NCI-H1092 (cell line): ENCODE measurements around the gene ARSK.

ENCODE experiments used
- DNase-seq: peaks from one replicate; lab custom pipeline; 2025; lab: John Stamatoyannopoulos, UW

ARSK gene

DNA sequence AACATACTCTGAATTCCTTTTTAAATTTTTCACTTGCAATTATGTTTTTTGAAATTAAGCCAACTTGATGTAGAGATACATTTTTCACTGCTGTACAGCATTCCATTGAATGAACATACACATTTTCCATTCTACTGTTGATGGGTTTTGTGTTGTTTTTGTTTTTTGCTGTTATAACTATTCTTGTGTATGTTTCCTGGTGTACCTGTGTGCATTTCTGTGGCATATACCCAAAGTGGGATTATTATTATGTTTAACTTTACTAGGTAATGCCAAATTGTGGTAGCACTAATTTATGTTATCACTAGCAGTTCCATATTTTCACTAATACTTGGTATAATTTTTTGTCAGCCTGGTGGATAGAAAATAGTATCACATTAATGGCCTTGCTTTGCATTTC, 94.4 kb downstream of the ARSK start:
- no peak for DNase-seq

DNA sequence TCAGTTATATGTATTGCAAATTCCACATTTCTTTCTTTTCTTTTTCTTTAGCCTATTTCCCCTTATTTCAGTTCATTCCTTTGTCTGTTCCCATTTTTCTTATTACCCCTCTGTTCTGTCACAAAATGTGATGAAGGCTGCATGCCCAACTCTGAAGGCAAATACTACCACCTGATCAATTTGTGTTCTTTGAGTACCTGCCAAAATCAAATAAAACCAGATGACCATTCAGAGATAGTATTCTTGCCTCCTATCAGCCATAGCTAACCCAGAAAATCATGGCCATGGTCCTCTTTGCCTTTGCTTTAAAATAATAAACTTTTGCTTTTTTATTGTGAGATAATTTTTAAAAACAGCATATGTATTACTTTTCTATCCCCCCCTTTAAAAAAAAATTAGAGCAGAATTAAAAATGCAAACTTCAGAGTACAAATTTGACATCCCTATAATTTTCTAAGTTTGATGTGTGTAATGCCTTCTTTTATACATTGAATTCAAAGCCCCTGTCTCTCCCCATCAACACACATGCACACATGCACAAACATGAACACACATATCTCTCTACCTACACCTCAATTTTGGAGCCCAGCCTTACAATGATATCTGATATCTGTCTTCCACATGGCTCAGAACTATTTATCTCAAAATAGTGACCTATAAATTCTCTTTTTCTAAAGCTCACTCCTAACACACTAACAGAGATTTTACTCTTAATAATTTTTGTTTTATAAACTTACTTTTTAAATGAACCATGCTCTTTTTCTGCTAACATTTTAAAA, 95.1 kb downstream of the ARSK start:
- no peak for DNase-seq

DNA sequence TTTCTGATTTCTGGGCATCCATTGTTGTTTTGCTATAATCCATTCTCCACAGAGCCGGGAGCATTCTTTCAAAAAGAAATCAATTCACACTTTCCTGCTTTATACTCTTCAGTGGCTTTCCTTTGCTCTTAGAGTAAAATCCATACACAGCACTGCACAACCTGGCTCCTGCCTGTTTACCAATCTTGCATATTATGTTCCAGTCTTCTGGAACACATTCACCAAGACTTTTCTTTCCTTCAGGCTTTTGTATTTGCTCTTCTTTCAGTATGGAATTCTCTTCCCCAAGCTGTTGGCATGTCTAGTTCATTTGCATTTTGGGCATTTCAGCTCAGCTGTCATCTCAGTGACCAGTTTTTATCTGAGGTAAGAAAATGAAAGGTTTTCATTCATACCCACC, 97.9 kb downstream of the ARSK start:
- DNase-seq: no peak

DNA sequence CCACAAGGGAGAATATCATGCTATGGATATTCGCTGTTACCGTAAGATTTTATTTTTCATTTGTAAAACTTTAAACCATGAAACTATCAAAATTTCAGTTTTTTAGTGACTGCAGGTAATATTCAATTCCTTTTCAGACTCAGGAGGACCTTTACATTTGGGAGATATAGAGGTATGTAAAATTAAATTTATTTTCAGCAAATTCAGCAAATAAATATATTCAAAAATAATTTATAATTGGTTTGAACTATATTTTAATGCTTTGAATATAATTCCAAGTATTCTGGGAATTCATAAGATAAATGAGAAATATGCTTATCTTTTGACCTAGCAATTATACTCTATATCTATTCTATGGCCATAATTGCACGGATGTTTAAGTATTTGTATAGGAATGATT, 99.3 kb downstream of the ARSK start:
- DNase-seq: no peak
